Lung (tissue), 12 donors: Measurements from ENCODE around the gene OLIG2. TPM values are rescaled to one million over a fixed set of nuclear protein-coding genes. Genes with fewer than 3 reads are reported as not detected.
A peak's percentile ranks its signal among the peaks of the same experiment; 100 is the strongest.

ENCODE experiments used
- ATAC-seq: fragments of 200-7000 bp; cut with Tn5 transposase; one replicate; pipeline ENCODE4 v1.9.1; 2020; ENCODE audit warnings: moderate number of reproducible peaks; ENCODE audit not compliant: insufficient read depth, low FRiP score
- DNase-seq, 3 donors: peaks; one replicate each; pipeline ENCODE4 v3.0.0-alpha.2; 2013 to 2017
- H3K27ac ChIP-seq, 2 donors: one replicate each; pipeline ENCODE4 v1.5.1; 2013; ENCODE audit warnings: mild to moderate bottlenecking in 2 of 2, moderate library complexity in 2 of 2, control low read depth in 1 of 2, inconsistent platforms in 1 of 2, low read depth in 1 of 2, low read length in 1 of 2
- H3K27me3 ChIP-seq, 3 donors: one replicate each; pipeline ENCODE4 v1.5.1; 2013; ENCODE audit warnings: low read length in 2 of 3; ENCODE audit not compliant: control insufficient read depth in 3 of 3, insufficient read depth in 3 of 3
- H3K36me3 ChIP-seq, 4 donors: one replicate each; pipeline ENCODE4 v1.5.1; 2013; ENCODE audit warnings: low read length in 4 of 4, mild to moderate bottlenecking in 1 of 4, moderate library complexity in 1 of 4; ENCODE audit not compliant: control insufficient read depth in 4 of 4, insufficient read depth in 4 of 4
- H3K4me1 ChIP-seq, 5 donors: one replicate each; pipeline ENCODE4 v1.5.1; 2013; ENCODE audit warnings: low read length in 5 of 5, mild to moderate bottlenecking in 2 of 5, moderate library complexity in 1 of 5; ENCODE audit not compliant: control insufficient read depth in 5 of 5, insufficient read depth in 5 of 5
- H3K4me3 ChIP-seq: one replicate; pipeline ENCODE4 v1.5.1; 2013; ENCODE audit warnings: mild to moderate bottlenecking, control low read depth, moderate library complexity
- H3K9ac ChIP-seq, 2 donors: one replicate each; pipeline ENCODE4 v1.5.1; 2013; ENCODE audit warnings: low read length in 2 of 2, control low read depth in 1 of 2; ENCODE audit not compliant: insufficient read depth in 1 of 2
- H3K9me3 ChIP-seq, 4 donors: one replicate each; pipeline ENCODE4 v1.5.1; 2013; ENCODE audit warnings: low read length in 3 of 4, mild to moderate bottlenecking in 1 of 4, moderate library complexity in 1 of 4; ENCODE audit not compliant: control insufficient read depth in 4 of 4, insufficient read depth in 3 of 4
- CTCF ChIP-seq: IDR thresholded peaks from 2 replicates; pipeline ENCODE4 v1.5.1; 2012; ENCODE audit warnings: mild to moderate bottlenecking; ENCODE audit errors: control extremely low read depth, extremely low read depth
- WGBS, 2 donors: extraction: QIAGEN DNeasy Blood & Tissue Kit; methylation state at CpG; one replicate each; pipeline ENCODE4 v1.1.7; 2013; 5-methylcytosine and 5-hydroxymethylcytosine counted together
- polyA plus RNA-seq, 2 donors: library from polyadenylated mRNA; stranded (reverse); fragments of 200-250 nt; gene quantifications; one replicate each; pipeline ENCODE4 v1.2.1, GENCODE V29; 2013
- total RNA-seq, 2 donors: library from RNA; depleted of rRNA in 1 of 2; stranded (reverse); fragments of >200 nt in 1 of 2; gene quantifications; one replicate each; pipeline ENCODE4 v1.2.1, GENCODE V29; 2014 to 2021
- donor health status: control.
- donor health status: control.
- donor health status: Bipolar disorder and iron deficiency.
- donor health status: healthy.
- donor health status: DM: yes; HTN: yes; CAD: no.

OLIG2 gene
- total and polyA plus RNA-seq, 4 donors = 0.04 to 1.3 (median 0.63) TPM

GRCh38 chr21:33073636-33074035, 47.9 kb downstream of the OLIG2 start:
- WGBS, 2 donors = 78 to 80% methylated on average over 4 of the region's 4 CpGs
- DNase-seq (no peak), ATAC-seq (no peak)
- Histone ChIP-seq H3K27me3 (peaks cover 9 to 82% (median 66%) of the 10 kb centered on the region in 3 donors), H3K4me3 (no peak overlapping the region), H3K9me3 (peaks cover 0 to 6% (median 3%) of the 10 kb centered on the region in 4 donors), H3K36me3 (no peaks in the 10 kb centered on the region), H3K27ac (no peak overlapping the region), H3K4me1 (peaks cover 2 to 20% (median 5%) of the 10 kb centered on the region in 5 donors), H3K9ac (no peak overlapping the region)
- no peak for TF ChIP-seq CTCF

- no peak overlapping the region for H3K4me3 ChIP-seq
- H3K27me3 ChIP-seq = peaks cover 7 to 71% (median 54%) of the 10 kb centered on the region in 3 donors
- WGBS, 2 donors = 28 to 39% methylated on average over 9 of the region's 9 CpGs
- ATAC-seq = no peak
- TF ChIP-seq CTCF = no peak
- peak; percentile 56 to 75 (median 66) for DNase-seq
- no peak overlapping the region for H3K27ac ChIP-seq
- H3K36me3 ChIP-seq = no peaks in the 10 kb centered on the region
- no peak overlapping the region for H3K9ac ChIP-seq
- H3K4me1 ChIP-seq = peaks cover 2 to 18% (median 5%) of the 10 kb centered on the region in 5 donors
- no peaks in the 10 kb centered on the region for H3K9me3 ChIP-seq
Observed at GRCh38 chr21:33075128-33075527, 49.4 kb downstream of the OLIG2 start.

- Histone ChIP-seq H3K4me1 (peaks cover 2 to 15% (median 5%) of the 10 kb centered on the region in 5 donors), H3K27me3 (peaks cover 3 to 71% (median 58%) of the 10 kb centered on the region in 3 donors), H3K36me3 (no peaks in the 10 kb centered on the region), H3K4me3 (no peak overlapping the region), H3K27ac (no peak overlapping the region), H3K9ac (no peak overlapping the region), H3K9me3 (no peaks in the 10 kb centered on the region)
- WGBS, 2 donors = 58 to 74% methylated on average over 11 of the region's 11 CpGs
- no peak for TF ChIP-seq CTCF
- ATAC-seq (no peak), DNase-seq (no peak)
Observed at GRCh38 chr21:33075596-33076195, 50.0 kb downstream of the OLIG2 start.
